K562 (cell line): ENCODE data around the gene PALLD. TPM values are rescaled to one million over a fixed set of nuclear protein-coding genes. Genes with fewer than 3 reads are reported as not detected.

Experiments
- ATAC-seq: fragments of 200-7000 bp; cut with Tn5 transposase; 3 replicates; pipeline ENCODE4 v1.9.1; 2020; ENCODE audit warnings: moderate library complexity
- BruUV-seq: library from RNA; stranded (reverse); fragments of 400-500 nt; replicated peaks from 2 replicates; lab custom pipeline; 2021; lab: Mats Ljungman, UMichigan
- CTCF ChIA-PET: fragments of 300-600 bp; formaldehyde crosslinking; extraction: SDS; loops from one replicate; lab custom pipeline; 2021; ENCODE audit warnings: low intra/inter-chr PET ratio; lab: Yijun Ruan, JAX
- POLR2A ChIA-PET: fragments of 300-600, 350-650 bp; sonication (Branson Sonifier 250); formaldehyde crosslinking; extraction: SDS; loops from one replicate; lab custom pipeline; 2021; ENCODE audit warnings: antibody characterized with exemption, inconsistent platforms; lab: Yijun Ruan, JAX
- DNase-seq, 4 experiments: peaks; one replicate each; pipeline versions ENCODE4 v3.0.0 to v3.0.0-alpha.2; 2011 to 2018; ENCODE audit warnings: low spot score in 3 of 4, mixed read lengths in 3 of 4; ENCODE audit errors: extremely low read depth in 1 of 4
- FAIRE-seq: peaks from 2 replicates; lab custom pipeline; 2011; peaks lifted over from hg19 to GRCh38; lab: Jason Lieb, UNC
- H2AFZ ChIP-seq: 2 replicates; pipeline ENCODE4 v1.6.0; 2011; ENCODE audit warnings: low read depth, low read length, control low read depth, inconsistent platforms
- H3K27ac ChIP-seq: fragments of 200-600 bp; 3 replicates; pipeline ENCODE4 v1.8.0; 2011; ENCODE audit warnings: low read depth, mild to moderate bottlenecking, control low read depth, inconsistent platforms, low read length, moderate library complexity, mixed read lengths; ENCODE audit errors: extremely low read depth
- H3K27me3 ChIP-seq, 2 experiments: fragments of 300-600 bp in 1 of 2; 2 replicates in 1 of 2; 3 replicates in 1 of 2; pipeline versions ENCODE4 v1.6.0 to v1.8.0; 2011; ENCODE audit warnings: inconsistent platforms in 2 of 2, low read length in 2 of 2, mild to moderate bottlenecking in 1 of 2, mixed read lengths in 1 of 2, moderate library complexity in 1 of 2; ENCODE audit not compliant: control insufficient read depth in 2 of 2, insufficient read depth in 2 of 2
- H3K36me3 ChIP-seq: fragments of 300-600 bp; 3 replicates; pipeline ENCODE4 v1.8.0; 2011; ENCODE audit warnings: mild to moderate bottlenecking, low read length, inconsistent platforms; ENCODE audit not compliant: control insufficient read depth, insufficient read depth
- H3K4me1 ChIP-seq, 2 experiments: fragments of 200-600 bp in 1 of 2; replicated peaks in 1 of 2; 2 replicates in 1 of 2; 3 replicates in 1 of 2; pipeline versions ENCODE4 v1.5.1 to v1.8.0; 2011; ENCODE audit warnings: inconsistent platforms in 2 of 2, low read length in 2 of 2, mild to moderate bottlenecking in 1 of 2, mixed read lengths in 1 of 2, moderate library complexity in 1 of 2; ENCODE audit not compliant: control insufficient read depth in 2 of 2, insufficient read depth in 2 of 2
- H3K4me2 ChIP-seq: 2 replicates; pipeline ENCODE4 v1.6.1; 2011; ENCODE audit warnings: low read length, control low read depth, inconsistent platforms, mixed read lengths; ENCODE audit not compliant: insufficient read depth
- H3K4me3 ChIP-seq: fragments of 200-600 bp; sonication (generic), shearing (Covaris generic); 2 replicates; pipeline ENCODE4 v1.5.1; 2016; ENCODE audit warnings: control low read depth, inconsistent platforms
- H3K79me2 ChIP-seq: fragments of 200-600 bp; 3 replicates; pipeline ENCODE4 v1.8.0; 2011; ENCODE audit warnings: low read length, inconsistent platforms; ENCODE audit not compliant: control insufficient read depth, insufficient read depth
- H3K9ac ChIP-seq, 2 experiments: 2 replicates each; pipeline versions ENCODE4 v1.6.0 to v1.6.1; 2011; ENCODE audit warnings: low read depth in 2 of 2, low read length in 2 of 2, control low read depth in 1 of 2, inconsistent platforms in 1 of 2, mild to moderate bottlenecking in 1 of 2, mixed read lengths in 1 of 2; ENCODE audit not compliant: insufficient read depth in 1 of 2
- H3K9me1 ChIP-seq: one replicate; pipeline ENCODE4 v1.6.0; 2011; ENCODE audit warnings: inconsistent platforms, mild to moderate bottlenecking, low read length, moderate library complexity; ENCODE audit not compliant: control insufficient read depth, insufficient read depth
- H3K9me3 ChIP-seq: replicated peaks from 2 replicates; pipeline ENCODE4 v1.5.1; 2011; ENCODE audit warnings: low read depth, low read length, inconsistent platforms; ENCODE audit not compliant: control insufficient read depth, insufficient read depth
- H4K20me1 ChIP-seq: replicated peaks from 2 replicates; pipeline ENCODE4 v1.6.1; 2011; ENCODE audit warnings: low read length, inconsistent platforms, mixed read lengths; ENCODE audit not compliant: control insufficient read depth, insufficient read depth
- ATF7 ChIP-seq: fragments of 450-650 bp; IDR thresholded peaks from 2 replicates; pipeline ENCODE4 v1.7.1; 2014; ENCODE audit warnings: mild to moderate bottlenecking, moderate library complexity
- HNRNPUL1 ChIP-seq: fragments of 200-400 bp; formaldehyde crosslinking; IDR thresholded peaks from 2 replicates; pipeline ENCODE4 v1.6.1; 2017; ENCODE audit warnings: low read length
- MYNN ChIP-seq, 2 experiments: sonication (generic); formaldehyde crosslinking in 1 of 2; IDR thresholded peaks; 2 replicates each; pipeline versions ENCODE4 v1.5.0 to v1.6.1; 2016 to 2020; ENCODE audit warnings: antibody characterized with exemption in 1 of 2, missing genetic modification reagents in 1 of 2
- SOX6 ChIP-seq: fragments of 450-650 bp; IDR thresholded peaks from 2 replicates; pipeline ENCODE4 v1.6.1; 2014; ENCODE audit warnings: mild to moderate bottlenecking
- SPI1 ChIP-seq: IDR thresholded peaks from 2 replicates; pipeline ENCODE4 v1.6.1; 2011; ENCODE audit warnings: low read depth, low read length, control low read depth, borderline replicate concordance
- ZNF324 ChIP-seq: fragments of 250-450 bp; sonication (Bioruptor Pico); IDR thresholded peaks from 2 replicates; pipeline ENCODE4 v1.4.0; 2020; ENCODE audit warnings: mild to moderate bottlenecking
- WGBS: fragments of 100-300 bp; shearing (Covaris generic); methylation state at CpG from one replicate; pipeline ENCODE4 v1.1.6; 2016; ENCODE audit warnings: low coverage, mixed read lengths; ENCODE audit not compliant: insufficient coverage; ENCODE audit errors: missing lambda C conversion rate; 5-methylcytosine and 5-hydroxymethylcytosine counted together
- in situ Hi-C: fragments of 300-500 bp; cut with MboI; formaldehyde crosslinking; loops from 4 replicates; pipeline ENCODE4 v1.15.0; 2018; ENCODE audit warnings: inconsistent platforms, mixed read lengths
- intact Hi-C: fragments of 100-400 bp; cut with micrococcal nuclease; formaldehyde crosslinking; loops from 2 replicates; pipeline ENCODE4 v1.14.2; 2022
- polyA plus RNA-seq, 8 experiments: library from polyadenylated mRNA; depleted of rRNA in 4 of 8; stranded (reverse) in 5 of 8; unstranded in 3 of 8; fragments of >200 nt; fragmentation: Nextera tagmentation in 2 of 8; fragmentation: Illumina TruSeq in 1 of 8; extraction: Ambion mirVana in 2 of 8; extraction: Trizol in 1 of 8; gene quantifications; 2 replicates each; pipeline versions ENCODE4 v1.2.1 to v1.2.3, GENCODE V29; 2011 to 2014; ENCODE audit warnings: inconsistent platforms in 1 of 8, missing spikeins in 1 of 8
- total RNA-seq, 7 experiments: library from RNA; depleted of rRNA in 6 of 7; stranded (reverse); fragments of >200 nt in 6 of 7; fragmentation: Illumina TruSeq in 2 of 7; extraction: Trizol in 2 of 7; gene quantifications; 2 replicates each; pipeline versions ENCODE4 v1.2.1 to v1.2.3, GENCODE V29; 2011 to 2021; ENCODE audit warnings: low replicate concordance in 1 of 7
- TF ChIP-seq, protein P1 (sequence below): fragments of 250-450 bp; sonication (Bioruptor Pico); IDR thresholded peaks from 2 replicates; pipeline ENCODE4 v1.8.0; 2022; ENCODE audit warnings: inconsistent platforms
- TF ChIP-seq, protein P2 (sequence below): fragments of 250-450 bp; sonication (Bioruptor Pico); IDR thresholded peaks from 2 replicates; pipeline ENCODE4 v1.8.0; 2021; ENCODE audit warnings: moderate library complexity, mild to moderate bottlenecking, inconsistent platforms

PALLD gene
- total and polyA plus RNA-seq, 9 of the 15 experiments (the other 6 are each of a cell fraction or from before 2014, with no cell fraction given), result 0.01 to 0.35 (median 0.06) TPM; not detected in 3

DNA sequence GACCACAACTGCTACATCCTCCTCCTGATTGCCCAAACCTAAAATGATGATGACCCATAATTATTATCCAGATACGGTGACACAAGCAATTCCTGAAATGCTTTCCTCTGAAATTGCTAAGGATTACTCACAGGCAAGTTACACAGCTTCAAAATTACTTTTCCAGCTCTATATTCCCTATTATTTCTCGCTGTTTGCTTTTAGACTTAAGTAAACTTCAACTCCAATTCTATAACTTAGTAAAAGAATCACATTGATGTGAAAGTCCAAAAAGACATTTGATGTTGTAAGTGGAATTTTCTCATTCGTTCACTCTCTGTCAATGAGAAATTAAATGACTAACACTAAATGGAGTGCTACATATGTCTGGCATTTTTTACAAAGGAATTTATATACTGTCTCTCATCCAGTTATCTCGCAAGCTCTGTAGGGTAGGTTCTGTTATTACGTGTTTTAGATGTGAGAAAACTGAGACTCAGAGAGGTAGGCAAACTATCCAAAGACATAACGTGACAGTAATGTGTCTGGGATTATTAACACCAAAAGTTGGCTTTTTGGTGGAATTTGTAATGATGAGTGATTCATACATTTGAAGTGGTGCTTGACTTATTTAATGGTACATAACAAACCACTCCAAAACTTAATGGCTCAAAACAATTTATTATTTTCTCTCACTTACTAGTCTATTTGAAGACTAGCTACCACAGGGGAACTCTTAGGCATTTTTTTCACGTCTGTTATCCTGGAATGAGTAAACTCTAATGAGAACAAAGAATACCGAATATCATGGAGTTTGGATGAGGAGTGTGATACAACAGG lies 31.5 kb downstream of the PALLD start:
- 8% methylated on average over 8 of the region's 8 CpGs for WGBS
- DNase-seq (no peak), ATAC-seq (no peak), FAIRE-seq (no peak)
- H4K20me1 ChIP-seq, result no peaks in the 10 kb centered on the region
- H3K4me3 ChIP-seq, result no peak overlapping the region
- H3K79me2 ChIP-seq, result no peaks in the 10 kb centered on the region
- no peaks in the 10 kb centered on the region for H3K9me1 ChIP-seq
- CTCF ChIA-PET, result no interaction called here
- intact Hi-C loops (no loop called here), in situ Hi-C loops (no loop called here)
- H3K27me3 ChIP-seq, result no peaks in the 10 kb centered on the region
- H3K9me3 ChIP-seq, result no peaks in the 10 kb centered on the region
- POLR2A ChIA-PET, result no interaction called here
- H3K4me2 ChIP-seq, result no peak overlapping the region
- H3K27ac ChIP-seq, result no peak overlapping the region
- H3K9ac ChIP-seq, result no peak overlapping the region
- H2AFZ ChIP-seq, result no peak overlapping the region
- TF ChIP-seq HNRNPUL1, result no peak
- TF ChIP-seq, protein P1, sequence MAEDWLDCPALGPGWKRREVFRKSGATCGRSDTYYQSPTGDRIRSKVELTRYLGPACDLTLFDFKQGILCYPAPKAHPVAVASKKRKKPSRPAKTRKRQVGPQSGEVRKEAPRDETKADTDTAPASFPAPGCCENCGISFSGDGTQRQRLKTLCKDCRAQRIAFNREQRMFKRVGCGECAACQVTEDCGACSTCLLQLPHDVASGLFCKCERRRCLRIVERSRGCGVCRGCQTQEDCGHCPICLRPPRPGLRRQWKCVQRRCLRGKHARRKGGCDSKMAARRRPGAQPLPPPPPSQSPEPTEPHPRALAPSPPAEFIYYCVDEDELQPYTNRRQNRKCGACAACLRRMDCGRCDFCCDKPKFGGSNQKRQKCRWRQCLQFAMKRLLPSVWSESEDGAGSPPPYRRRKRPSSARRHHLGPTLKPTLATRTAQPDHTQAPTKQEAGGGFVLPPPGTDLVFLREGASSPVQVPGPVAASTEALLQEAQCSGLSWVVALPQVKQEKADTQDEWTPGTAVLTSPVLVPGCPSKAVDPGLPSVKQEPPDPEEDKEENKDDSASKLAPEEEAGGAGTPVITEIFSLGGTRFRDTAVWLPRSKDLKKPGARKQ (CRISPR knock-in tag), result no peak
- TF ChIP-seq, protein P2, sequence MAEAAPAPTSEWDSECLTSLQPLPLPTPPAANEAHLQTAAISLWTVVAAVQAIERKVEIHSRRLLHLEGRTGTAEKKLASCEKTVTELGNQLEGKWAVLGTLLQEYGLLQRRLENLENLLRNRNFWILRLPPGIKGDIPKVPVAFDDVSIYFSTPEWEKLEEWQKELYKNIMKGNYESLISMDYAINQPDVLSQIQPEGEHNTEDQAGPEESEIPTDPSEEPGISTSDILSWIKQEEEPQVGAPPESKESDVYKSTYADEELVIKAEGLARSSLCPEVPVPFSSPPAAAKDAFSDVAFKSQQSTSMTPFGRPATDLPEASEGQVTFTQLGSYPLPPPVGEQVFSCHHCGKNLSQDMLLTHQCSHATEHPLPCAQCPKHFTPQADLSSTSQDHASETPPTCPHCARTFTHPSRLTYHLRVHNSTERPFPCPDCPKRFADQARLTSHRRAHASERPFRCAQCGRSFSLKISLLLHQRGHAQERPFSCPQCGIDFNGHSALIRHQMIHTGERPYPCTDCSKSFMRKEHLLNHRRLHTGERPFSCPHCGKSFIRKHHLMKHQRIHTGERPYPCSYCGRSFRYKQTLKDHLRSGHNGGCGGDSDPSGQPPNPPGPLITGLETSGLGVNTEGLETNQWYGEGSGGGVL (CRISPR knock-in tag), result no peak
- TF ChIP-seq SPI1, result no peak
- no peak for TF ChIP-seq SOX6
- TF ChIP-seq ZNF324 (CRISPR knock-in tag), result no peak
- no peak for TF ChIP-seq ATF7
- TF ChIP-seq MYNN (IDR thresholded peaks at IDR 0.05), result no peak
- no peak for TF ChIP-seq MYNN (CRISPR knock-in tag; IDR thresholded peaks at IDR 0.05)
- H3K36me3 ChIP-seq, result no peaks in the 10 kb centered on the region
- BruUV-seq, result no TSS peak
- no peaks in the 10 kb centered on the region for H3K4me1 ChIP-seq
